GM23338 (cell line): ENCODE results near the gene CBS.

Experiments used
- CREB1 ChIP-seq: fragments of 250-450 bp; sonication (Bioruptor Pico); IDR thresholded peaks from 2 replicates; pipeline ENCODE4 v1.5.0; 2020; ENCODE audit warnings: low read depth, mild to moderate bottlenecking, moderate library complexity
- CTCF ChIP-seq, 2 experiments: fragments of 200-600 bp in 1 of 2; sonication (generic) in 1 of 2; conservative IDR thresholded peaks; 2 replicates each; pipeline versions ENCODE4 v1.5.1 to v1.6.1; 2016 to 2017; ENCODE audit warnings: antibody characterized with exemption in 2 of 2, low read depth in 2 of 2, mild to moderate bottlenecking in 2 of 2, moderate library complexity in 1 of 2
- ETS1 ChIP-seq: IDR thresholded peaks from 2 replicates; pipeline ENCODE4 v1.6.1; 2016; ENCODE audit warnings: antibody characterized with exemption
- EZH2 ChIP-seq: fragments of 200-600 bp; sonication (generic); IDR thresholded peaks from one replicate; pipeline ENCODE4 v1.8.0; 2017; ENCODE audit warnings: antibody characterized with exemption, mild to moderate bottlenecking, low read depth; ENCODE audit not compliant: unreplicated experiment
- EZH2phosphoT487 ChIP-seq: fragments of 200-600 bp; sonication (generic); IDR thresholded peaks from one replicate; pipeline ENCODE4 v1.8.1; 2018; ENCODE audit warnings: antibody characterized with exemption; ENCODE audit not compliant: unreplicated experiment
- JUNB ChIP-seq: IDR thresholded peaks from one replicate; pipeline ENCODE4 v1.6.1; 2016; ENCODE audit warnings: antibody characterized with exemption; ENCODE audit not compliant: unreplicated experiment
- POLR2AphosphoS5 ChIP-seq: IDR thresholded peaks from 2 replicates; pipeline ENCODE4 v1.6.1; 2016; ENCODE audit warnings: antibody characterized with exemption, low read depth
- REST ChIP-seq: IDR thresholded peaks from one replicate; pipeline ENCODE4 v1.6.1; 2018; ENCODE audit warnings: antibody characterized with exemption; ENCODE audit not compliant: unreplicated experiment
- ZNF114 ChIP-seq: fragments of 250-450 bp; sonication (Bioruptor Pico); IDR thresholded peaks from 2 replicates; pipeline ENCODE4 v1.5.0; 2020; ENCODE audit warnings: mild to moderate bottlenecking, moderate library complexity
- ZNF331 ChIP-seq: fragments of 250-450 bp; sonication (Bioruptor Pico); IDR thresholded peaks from 2 replicates; pipeline ENCODE4 v1.5.0; 2020; ENCODE audit warnings: low read depth, mild to moderate bottlenecking, moderate library complexity

GRCh38 chr21:43027846-43028731, 47.5 kb downstream of the CBS start:
- no peak for TF ChIP-seq CTCF (conservative IDR thresholded peaks at IDR 0.05; ENCODE audit: low read depth in 2 of 2)
- TF ChIP-seq POLR2AphosphoS5 = no peak
- no peak for TF ChIP-seq REST
- no peak for TF ChIP-seq ETS1
- TF ChIP-seq ZNF331 (CRISPR knock-in tag) = no peak
- TF ChIP-seq CREB1 (CRISPR knock-in tag) = no peak
- no peak for TF ChIP-seq EZH2phosphoT487
- no peak for TF ChIP-seq EZH2
- no peak for TF ChIP-seq JUNB
- TF ChIP-seq ZNF114 = no peak
